Measurements from ENCODE around the gene DLGAP3. TPM values are rescaled to one million over a fixed set of nuclear protein-coding genes. Genes with fewer than 3 reads are reported as not detected.

Gene DLGAP3
- total RNA-seq, 1 experiment from 2014 or later: 1.0 TPM

GRCh38 chr1:34901919-34902318 is 27.5 kb downstream of the DLGAP3 start:
- H3K4me1 Mint-ChIP-seq (ENCODE audit: low read depth, unreplicated experiment): no peaks in the 10 kb centered on the region
- no peak for TF ChIP-seq CTCF (IDR thresholded peaks at IDR 0.05; ENCODE audit: unreplicated experiment)
- H3K27me3 Mint-ChIP-seq (ENCODE audit: unreplicated experiment): peaks cover 66% of the 10 kb centered on the region
- no peak overlapping the region for H3K27ac Mint-ChIP-seq (ENCODE audit: unreplicated experiment)
- no peaks in the 10 kb centered on the region for H3K9me3 Mint-ChIP-seq (ENCODE audit: low read depth, unreplicated experiment)
- H3K4me3 Mint-ChIP-seq (ENCODE audit: low read depth, unreplicated experiment): no peak overlapping the region
- DNase-seq: no peak
- no peaks in the 10 kb centered on the region for H3K36me3 Mint-ChIP-seq (ENCODE audit: insufficient read depth, unreplicated experiment)
- intact Hi-C loops (cut with micrococcal nuclease; ENCODE audit: unreplicated experiment): no loop called here
- no TSS peak for BruUV-seq (replicated peaks)
- CTCF ChIA-PET: no interaction called here

- peaks cover 61% of the 10 kb centered on the region for H3K27me3 Mint-ChIP-seq (ENCODE audit: unreplicated experiment)
- H3K9me3 Mint-ChIP-seq (ENCODE audit: low read depth, unreplicated experiment): no peaks in the 10 kb centered on the region
- H3K4me1 Mint-ChIP-seq (ENCODE audit: low read depth, unreplicated experiment): no peaks in the 10 kb centered on the region
- H3K27ac Mint-ChIP-seq (ENCODE audit: unreplicated experiment): no peak overlapping the region
- intact Hi-C loops (cut with micrococcal nuclease; ENCODE audit: unreplicated experiment): no loop called here
- H3K4me3 Mint-ChIP-seq (ENCODE audit: low read depth, unreplicated experiment): no peak overlapping the region
- CTCF ChIA-PET: no interaction called here
- no peaks in the 10 kb centered on the region for H3K36me3 Mint-ChIP-seq (ENCODE audit: insufficient read depth, unreplicated experiment)
- TF ChIP-seq CTCF (IDR thresholded peaks at IDR 0.05; ENCODE audit: unreplicated experiment): no peak
- BruUV-seq (replicated peaks): no TSS peak
- DNase-seq: no peak
Observed at GRCh38 chr1:34900775-34901502, 28.5 kb downstream of the DLGAP3 start.

- DNase-seq: no peak
- CTCF ChIA-PET: no interaction called here
- Mint-ChIP-seq H3K4me3 (ENCODE audit: low read depth, unreplicated experiment) (no peak overlapping the region), H3K27ac (ENCODE audit: unreplicated experiment) (no peak overlapping the region), H3K27me3 (ENCODE audit: unreplicated experiment) (peaks cover 60% of the 10 kb centered on the region), H3K4me1 (ENCODE audit: low read depth, unreplicated experiment) (no peaks in the 10 kb centered on the region), H3K36me3 (ENCODE audit: insufficient read depth, unreplicated experiment) (no peaks in the 10 kb centered on the region), H3K9me3 (ENCODE audit: low read depth, unreplicated experiment) (no peaks in the 10 kb centered on the region)
- no peak for TF ChIP-seq CTCF (IDR thresholded peaks at IDR 0.05; ENCODE audit: unreplicated experiment)
- intact Hi-C loops (cut with micrococcal nuclease; ENCODE audit: unreplicated experiment): no loop called here
- no TSS peak for BruUV-seq (replicated peaks)
Observed at GRCh38 chr1:34899906-34900305, 29.5 kb downstream of the DLGAP3 start.

GRCh38 chr1:34899471-34899870 is 30.0 kb downstream of the DLGAP3 start:
- H3K4me3 Mint-ChIP-seq (ENCODE audit: low read depth, unreplicated experiment): no peak overlapping the region
- intact Hi-C loops (cut with micrococcal nuclease; ENCODE audit: unreplicated experiment): no loop called here
- no peak for DNase-seq
- BruUV-seq (replicated peaks): no TSS peak
- peaks cover 60% of the 10 kb centered on the region for H3K27me3 Mint-ChIP-seq (ENCODE audit: unreplicated experiment)
- H3K4me1 Mint-ChIP-seq (ENCODE audit: low read depth, unreplicated experiment): no peaks in the 10 kb centered on the region
- H3K36me3 Mint-ChIP-seq (ENCODE audit: insufficient read depth, unreplicated experiment): no peaks in the 10 kb centered on the region
- H3K9me3 Mint-ChIP-seq (ENCODE audit: low read depth, unreplicated experiment): no peaks in the 10 kb centered on the region
- H3K27ac Mint-ChIP-seq (ENCODE audit: unreplicated experiment): no peak overlapping the region
- CTCF ChIA-PET: no interaction called here
- TF ChIP-seq CTCF (IDR thresholded peaks at IDR 0.05; ENCODE audit: unreplicated experiment): no peak

Data from Calu3 (cell line).